Stimulated activated CD4-positive, alpha-beta T cell treated with anti-CD3 and anti-CD28 coated beads, Interleukin-15, amount 100 ng/mL, for 24 hours (primary cell): ENCODE measurements around the gene PUS1.

Experiments
- DNase-seq: peaks from one replicate; pipeline ENCODE4 v3.0.0-alpha.2; 2020

The PUS1 gene

DNA sequence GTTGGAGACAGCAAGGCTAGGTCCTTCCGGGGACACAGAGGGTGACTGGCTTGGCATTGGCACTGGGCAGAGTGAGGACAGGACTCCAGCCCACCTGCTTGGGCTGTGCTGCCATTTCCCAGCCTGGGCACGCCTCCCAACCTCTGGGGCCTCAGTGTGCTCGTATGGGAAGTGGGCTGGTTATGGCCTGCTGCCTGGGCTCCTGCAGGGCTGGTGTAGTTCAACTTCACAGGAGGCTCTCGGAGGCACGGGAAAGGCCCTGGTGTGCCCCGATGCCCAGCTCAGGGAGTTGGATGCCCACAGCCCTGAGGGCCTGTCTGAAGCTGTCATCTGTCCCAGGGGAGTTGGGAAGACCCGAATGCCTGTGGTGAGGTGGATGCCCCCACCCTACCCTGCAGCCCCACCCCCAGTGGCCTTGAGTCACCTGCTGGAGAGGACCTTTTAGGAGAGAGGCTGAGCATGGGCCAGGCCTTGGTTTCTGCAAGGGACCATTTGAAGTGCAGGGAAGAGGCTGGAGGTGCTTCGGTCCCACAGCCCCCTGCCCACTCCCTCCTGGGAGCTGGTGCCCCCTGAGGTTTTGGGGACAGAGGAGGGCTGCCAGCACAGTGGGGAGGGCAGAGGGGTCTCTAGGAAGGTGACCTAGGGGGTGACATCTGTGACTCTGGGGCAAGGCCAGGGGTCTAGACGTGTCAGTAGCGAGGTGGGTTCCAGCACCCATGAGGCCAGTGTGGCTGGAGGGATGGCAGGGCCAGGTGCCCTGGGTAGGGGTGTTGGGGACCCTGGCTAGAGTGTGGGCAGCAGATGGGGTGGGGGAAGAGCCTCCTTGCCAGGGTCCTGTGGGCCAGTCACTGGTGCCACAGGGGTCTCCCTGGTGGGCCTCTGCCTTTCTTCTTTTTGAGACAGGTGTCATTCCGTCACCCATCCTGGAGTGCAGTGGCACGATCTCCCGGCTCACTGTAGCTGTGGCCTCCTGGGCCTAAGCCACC lies 25.5 kb upstream of the PUS1 start:
- DNase-seq, result no peak

DNA sequence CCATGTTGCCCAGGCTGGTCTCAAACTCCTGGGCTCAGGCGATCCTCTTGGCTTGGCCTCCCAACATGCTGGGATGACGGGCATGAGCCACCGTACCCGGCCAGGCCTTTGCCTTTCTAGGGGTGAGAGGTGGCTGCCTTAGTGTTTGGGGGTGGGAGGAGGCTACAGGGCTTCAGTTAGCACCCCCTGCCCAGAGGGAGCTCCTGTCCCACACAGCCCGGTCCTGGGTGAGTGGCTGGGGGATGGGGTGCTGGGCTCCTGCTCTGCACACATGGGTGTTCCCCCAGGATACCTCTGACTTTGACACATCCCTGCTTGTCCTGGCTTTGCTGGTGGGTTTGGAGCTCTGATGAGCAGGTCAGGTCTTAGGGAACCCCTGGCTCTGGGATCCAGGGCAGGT lies 24.7 kb upstream of the PUS1 start:
- DNase-seq, result no peak

DNA sequence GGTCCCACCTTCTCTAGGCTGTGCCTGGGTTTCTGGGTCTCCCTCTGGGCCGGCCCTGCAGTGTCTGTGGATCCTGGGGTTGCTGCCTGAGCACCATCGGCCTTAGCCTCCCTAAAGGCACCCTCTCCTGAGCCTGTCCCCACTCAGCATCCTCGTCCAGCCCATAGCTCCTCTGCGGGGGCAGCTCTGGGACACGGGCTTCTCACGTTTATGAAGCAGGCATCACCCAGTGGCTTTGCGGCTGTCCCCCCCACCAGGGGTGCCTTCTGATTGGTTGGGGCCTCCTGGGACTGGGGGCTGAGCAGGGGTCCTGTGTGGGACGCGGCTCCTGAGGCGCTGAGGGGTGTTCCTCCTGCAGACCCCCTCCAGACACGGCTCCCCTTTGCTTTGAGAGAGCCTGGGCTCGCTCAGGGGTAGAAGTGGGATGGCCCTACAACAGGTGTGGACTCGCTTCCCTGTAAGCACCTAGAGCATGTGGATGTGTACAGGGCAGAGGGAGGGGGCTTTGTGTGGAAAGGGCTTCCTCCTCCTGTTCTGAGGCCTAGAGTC lies 23.9 kb upstream of the PUS1 start:
- no peak for DNase-seq

DNA sequence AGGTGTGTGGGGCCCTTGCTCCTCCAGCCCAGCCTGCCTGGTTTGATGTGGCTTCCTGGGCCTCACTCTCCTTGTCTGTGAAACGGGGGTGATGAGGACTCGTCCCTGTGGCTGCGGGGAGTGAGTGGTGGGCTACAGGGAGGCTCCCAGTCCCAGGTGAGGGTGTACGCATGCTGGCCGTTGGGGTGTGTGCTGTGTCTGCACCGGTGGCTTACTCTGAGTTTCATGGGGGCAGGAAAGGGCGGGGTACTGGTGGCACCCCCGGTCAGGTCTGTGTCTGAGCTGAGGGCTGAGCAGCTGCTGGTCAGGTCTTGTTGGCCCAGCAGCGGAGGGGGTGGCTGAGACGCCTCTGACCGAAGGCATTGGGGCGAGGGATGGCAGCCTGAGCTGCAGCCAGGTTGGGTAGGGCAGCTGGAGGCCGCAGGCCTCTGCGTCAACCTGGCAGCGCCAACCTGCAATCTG lies 23.4 kb upstream of the PUS1 start:
- no peak for DNase-seq

DNA sequence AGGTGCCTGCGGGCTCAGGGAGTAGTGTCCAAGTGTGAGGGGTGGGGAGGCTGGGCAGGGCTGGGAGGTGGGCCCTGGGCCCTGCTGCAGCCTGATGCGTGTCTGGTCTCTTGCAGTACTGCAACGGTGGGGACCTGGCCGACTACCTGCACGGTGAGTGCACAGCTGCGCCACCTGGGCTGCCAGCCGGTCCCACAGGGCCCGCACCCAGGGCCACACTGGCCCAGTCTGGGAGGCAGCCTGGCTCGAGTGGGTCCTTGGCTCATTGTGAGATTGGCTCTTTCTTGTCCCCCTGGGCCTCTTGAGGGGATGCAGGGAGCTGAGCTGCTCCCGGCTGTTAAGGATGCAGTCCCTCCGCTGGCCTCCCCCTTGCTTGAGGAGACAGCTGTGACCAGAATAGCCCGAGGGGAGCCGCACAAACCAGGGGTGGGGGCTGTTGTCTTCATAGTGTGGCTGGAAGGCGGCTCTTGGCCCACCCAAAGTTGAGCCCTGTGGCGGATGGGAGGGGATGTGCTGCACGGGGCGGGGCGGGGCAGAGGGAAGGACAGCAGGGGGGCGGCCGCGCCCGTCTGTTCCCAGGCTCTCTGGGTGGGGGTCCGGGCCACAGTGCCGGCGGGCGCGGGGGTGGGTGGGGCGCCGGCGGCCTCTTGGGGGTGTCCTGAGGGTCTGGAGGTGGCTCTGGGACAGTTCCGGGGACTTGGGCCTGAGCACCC lies 21.5 kb upstream of the PUS1 start:
- DNase-seq, result no peak

DNA sequence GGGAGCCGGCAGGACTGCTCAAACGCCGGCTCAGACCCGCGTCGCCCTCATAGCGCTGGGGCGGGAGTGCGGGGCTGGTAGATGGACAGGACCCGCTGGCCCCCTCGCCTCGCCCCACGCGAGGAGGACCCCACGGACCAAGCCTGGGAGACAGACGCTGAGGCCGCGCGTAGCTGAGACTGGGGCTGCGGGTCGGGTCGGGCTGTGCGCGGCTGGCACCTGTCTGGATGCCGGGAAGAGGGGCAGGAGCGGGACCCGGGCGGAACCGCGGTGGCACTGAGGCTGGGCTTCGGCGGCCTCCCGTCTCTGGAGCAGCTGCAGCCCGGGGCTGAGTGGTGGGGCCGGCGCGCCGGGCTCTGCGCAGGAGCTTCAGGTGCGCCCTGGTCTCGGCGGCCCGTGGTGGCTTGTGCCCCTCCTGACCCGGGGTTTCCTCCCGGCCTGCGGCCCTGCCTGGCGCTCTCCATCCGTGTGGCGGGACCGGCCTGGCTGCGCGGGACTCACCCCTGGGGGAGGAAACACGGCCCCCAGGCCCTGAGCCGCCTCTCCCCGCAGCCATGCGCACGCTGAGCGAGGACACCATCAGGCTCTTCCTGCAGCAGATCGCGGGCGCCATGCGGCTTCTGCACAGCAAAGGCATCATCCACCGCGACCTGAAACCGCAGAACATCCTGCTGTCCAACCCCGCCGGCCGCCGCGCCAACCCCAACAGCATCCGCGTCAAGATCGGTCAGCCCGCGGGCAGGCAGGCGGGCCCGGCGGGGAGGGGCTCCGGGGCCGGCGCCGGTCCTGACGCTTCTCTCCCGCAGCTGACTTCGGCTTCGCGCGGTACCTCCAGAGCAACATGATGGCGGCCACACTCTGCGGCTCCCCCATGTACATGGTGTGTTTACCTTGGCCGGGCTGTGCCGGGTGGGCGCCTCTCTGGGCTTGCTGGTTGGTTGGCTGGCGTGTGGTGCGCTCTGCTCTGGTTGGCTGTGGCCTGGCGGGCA lies 20.7 kb upstream of the PUS1 start:
- no peak for DNase-seq

DNA sequence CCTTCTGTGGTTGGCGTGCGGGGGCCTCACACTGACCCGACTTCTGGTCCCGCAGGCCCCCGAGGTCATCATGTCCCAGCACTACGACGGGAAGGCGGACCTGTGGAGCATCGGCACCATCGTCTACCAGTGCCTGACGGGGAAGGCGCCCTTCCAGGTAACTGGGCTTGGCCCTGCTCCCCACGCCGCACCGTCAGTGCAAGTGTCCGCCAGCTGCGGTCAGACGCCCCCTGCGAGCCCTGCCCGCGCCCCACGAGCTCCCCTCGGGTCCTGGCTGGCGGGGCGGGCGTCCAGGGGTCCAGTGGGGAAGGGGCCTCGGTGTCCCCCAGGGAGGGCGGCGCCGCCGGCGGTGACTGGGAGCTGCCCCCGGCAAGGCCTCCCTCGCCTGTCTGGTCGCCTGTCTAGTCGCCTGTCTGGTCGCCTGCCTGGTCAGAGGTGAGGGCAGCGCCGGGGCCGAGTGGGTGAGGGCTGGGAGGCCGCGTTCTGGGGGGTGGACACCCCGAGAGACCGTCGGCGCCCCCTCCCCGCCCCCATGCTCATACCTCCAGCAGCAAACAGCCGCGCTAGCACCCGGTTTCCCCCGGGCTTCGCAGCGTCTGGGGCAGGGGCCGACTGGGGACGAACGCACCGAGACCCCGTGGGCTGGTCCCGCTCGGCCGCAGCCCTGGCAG lies 19.9 kb upstream of the PUS1 start:
- DNase-seq, result no peak

DNA sequence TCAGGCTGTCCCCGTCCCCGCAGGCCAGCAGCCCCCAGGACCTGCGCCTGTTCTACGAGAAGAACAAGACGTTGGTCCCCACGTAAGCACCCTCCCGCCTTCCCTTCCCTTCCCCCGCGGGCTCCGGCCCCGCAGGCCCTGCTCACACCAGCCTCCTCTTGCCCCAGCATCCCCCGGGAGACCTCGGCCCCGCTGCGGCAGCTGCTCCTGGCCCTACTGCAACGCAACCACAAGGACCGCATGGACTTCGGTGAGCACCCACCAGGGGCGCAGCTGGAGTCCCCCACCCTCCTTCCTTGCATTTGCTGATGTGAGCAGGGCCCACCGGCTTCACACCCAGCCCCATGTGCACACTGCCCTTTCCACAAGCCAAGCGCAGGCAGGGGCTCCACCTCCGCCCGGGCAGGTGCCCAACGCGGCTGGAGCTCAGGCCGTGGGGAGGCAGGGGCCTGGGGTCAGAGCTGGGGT lies 19.3 kb upstream of the PUS1 start:
- no peak for DNase-seq

DNA sequence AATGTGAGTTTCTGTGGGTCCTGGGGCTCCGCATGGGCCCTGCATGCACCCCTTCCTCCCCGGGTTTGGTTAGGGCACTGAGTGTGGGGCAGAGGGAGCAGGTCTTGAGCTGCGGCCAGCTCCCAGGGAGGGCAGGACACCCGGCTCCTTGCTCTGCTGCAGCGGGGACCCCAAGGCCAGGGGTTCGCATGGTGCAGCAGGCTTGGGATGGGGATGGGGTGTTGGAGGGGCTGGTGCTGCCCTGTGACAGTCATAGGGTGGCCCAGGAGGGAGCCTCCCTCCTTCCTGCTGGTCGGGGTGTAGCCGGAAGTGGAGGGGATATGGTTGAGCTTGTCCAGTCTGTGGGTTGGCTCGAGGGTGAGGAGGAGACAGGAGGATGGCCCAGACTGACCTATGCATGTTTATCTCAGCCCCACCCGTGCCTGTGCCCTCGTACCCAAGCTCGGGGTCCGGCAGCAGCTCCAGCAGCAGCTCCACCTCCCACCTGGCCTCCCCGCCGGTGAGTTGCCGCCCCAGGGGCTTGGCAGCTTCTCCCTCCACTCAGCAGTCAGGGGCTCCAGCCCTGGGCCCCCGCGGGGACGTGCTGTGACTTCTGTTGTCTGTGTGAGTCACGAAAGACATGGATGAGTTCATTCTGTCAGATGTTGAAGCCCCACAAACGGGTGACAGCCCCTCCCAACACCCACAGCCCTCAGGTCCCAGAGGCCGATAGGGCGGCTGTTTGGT lies 18.6 kb upstream of the PUS1 start:
- DNase-seq, result no peak

DNA sequence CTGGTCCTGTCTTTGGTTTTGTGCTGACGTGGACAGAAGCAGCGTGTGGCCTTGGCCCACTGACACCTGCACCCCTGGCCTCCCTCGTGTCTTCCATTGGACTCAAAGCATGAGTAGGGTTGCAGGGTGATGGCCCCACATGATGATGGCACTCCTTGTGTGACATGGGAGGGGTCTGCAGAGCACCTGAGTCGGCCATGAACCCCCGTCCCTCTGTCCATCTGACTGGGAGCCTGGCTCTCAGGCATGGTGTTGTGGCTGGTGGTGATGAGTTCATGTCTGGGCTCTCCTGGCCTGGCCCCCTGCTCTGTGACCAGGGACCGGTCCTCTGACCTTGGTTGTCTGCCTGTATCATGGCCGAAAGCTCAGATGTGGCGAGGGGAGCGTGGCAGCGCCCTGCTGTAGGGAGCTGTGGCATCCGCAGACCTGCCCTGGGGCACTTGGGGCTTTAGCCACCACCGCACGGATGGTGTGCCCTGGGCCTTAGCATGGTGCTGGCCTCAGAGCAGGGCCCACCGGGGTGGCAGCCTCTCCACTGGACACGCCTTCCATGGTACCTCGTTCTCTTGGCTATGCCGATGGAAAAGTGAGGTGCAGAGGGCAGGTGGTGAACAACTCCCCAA lies 17.9 kb upstream of the PUS1 start:
- DNase-seq, result no peak

DNA sequence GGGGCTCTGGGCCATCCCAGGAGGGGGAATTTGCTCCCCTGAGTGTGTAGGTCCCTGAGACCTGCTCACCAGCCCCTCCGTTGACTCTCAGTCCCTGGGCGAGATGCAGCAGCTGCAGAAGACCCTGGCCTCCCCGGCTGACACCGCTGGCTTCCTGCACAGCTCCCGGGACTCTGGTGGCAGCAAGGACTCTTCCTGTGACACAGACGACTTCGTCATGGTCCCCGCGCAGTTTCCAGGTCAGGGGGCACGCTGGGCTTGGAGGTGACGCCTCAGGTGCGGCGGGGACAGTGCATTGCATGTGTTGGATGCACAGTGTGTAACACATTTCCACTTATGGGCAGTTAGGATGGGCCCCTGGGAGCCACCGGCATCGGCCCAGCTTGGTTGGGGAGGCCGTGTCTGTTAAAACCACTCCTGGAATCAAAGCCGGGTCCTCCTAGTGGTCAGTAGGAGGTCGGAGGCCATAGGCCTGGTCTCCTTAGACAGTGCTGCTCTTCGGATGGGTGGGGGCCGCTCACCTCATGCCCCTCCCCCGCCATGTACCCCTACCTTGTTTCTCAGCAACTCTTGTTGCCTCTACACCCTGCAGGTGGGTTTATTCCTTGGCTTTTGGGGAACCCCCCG lies 17.1 kb upstream of the PUS1 start:
- DNase-seq, result no peak

DNA sequence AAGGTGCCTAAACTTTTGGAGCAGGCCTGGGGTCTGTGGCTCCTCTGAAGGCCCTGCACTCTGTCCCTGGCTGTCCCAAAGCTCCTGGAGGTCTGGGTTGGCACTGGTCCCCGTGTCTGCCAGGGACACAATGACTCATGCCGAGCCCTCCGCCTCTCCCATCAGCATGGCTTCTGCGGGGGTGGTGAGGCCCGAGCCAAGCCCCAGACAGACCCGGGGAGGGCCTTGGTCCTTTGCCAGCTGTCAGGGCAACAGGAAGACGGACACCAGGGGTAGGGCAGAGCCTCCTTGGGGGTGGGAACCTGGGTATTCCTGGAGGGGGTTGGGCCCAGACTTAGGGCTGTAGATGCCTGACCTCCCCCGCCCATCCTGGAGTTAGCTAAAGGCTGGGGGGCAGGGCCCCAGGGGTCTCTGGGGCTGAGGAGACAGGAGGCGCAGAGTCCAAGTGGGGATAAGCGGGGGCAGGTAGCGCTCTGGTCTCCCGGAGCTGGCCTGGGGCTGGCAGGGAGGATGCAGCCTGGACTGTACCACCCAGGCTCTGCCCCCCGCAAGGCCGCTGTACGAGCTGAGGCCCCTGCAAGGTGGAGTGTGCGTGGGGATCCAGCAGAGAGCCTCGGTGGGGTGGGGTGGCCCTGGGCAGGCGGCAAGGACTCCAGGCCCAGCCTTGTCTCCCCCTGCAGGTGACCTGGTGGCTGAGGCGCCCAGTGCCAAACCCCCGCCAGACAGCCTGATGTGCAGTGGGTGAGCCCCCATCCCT lies 16.4 kb upstream of the PUS1 start:
- DNase-seq, result no peak

DNA sequence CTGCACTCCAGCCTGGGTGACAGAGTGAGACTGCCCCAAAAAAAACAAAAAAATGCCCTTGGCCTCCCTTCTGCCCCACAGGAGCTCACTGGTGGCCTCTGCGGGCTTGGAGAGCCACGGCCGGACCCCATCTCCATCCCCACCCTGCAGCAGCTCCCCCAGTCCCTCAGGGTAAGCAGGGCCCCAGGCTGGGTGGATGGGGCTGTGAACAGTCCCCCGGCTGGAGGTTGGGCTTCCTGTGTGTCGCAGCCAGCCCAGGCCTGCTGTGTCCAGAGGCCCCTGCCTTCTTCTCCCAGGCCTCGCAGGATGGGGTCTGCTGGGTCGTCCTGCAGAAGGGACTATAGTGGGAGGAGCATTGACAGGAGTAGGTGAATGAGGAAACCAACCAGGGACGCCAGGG lies 15.4 kb upstream of the PUS1 start:
- no peak for DNase-seq

DNA sequence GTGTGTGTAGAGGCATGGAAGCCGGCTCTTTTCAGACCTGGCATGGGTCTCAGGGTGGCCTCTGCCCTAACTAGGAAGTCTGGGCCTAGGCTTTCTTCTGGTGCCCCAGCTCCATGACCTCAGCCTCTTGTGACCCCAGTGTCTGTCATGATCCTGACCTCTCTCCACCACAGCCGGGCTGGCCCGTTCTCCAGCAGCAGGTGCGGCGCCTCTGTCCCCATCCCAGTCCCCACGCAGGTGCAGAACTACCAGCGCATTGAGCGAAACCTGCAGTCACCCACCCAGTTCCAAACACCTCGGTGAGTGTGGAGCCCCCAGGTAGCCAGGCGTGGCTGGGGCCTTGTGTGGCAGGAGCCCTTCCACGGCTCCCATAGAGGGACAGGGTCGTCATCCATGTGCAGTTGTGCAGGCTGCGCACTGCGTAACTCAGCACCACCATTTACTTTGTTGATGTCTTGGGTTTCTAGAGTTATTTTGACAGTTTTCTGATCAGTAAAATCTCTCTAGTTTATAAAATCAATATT lies 14.8 kb upstream of the PUS1 start:
- no peak for DNase-seq

DNA sequence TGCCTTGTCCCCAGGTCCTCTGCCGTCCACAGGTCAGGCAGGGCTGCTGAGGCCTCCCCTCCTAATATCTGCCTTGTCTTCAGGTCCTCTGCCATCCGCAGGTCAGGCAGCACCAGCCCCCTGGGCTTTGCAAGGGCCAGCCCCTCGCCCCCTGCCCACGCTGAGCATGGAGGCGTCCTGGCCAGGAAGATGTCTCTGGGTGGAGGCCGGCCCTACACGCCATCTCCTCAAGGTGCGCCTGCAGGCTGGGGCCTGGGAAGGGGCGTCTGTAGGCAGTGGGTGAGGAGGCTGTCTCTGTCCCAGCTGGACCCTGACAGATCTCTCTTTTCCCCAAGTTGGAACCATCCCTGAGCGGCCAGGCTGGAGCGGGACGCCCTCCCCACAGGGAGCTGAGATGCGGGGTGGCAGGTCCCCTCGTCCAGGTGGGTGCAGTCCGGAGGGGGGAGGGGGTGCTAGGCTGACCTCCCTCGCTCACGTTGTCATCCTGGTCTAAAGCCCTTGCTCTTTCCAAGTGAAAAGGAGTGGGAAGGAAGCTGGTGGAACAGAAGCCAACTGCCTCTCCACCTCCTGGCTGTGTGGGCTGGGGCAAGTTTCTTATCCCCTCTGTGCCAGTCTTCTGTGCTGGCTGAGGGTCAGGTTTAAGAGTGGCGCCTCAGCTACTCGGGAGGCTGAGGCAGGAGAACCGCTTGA lies 13.9 kb upstream of the PUS1 start:
- DNase-seq, result no peak

DNA sequence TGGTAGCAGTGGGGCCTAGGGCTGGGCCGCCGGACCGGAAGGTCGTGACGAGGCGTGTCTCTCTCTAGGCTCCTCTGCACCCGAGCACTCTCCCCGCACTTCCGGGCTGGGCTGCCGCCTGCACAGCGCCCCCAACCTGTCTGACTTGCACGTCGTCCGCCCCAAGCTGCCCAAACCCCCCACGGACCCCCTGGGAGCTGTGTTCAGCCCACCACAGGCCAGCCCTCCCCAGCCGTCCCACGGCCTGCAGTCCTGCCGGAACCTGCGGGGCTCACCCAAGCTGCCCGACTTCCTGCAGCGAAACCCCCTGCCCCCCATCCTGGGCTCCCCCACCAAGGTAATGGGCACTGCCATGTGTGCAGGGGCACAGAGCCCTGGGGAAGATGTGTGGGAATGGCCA lies 13.3 kb upstream of the PUS1 start:
- DNase-seq, result no peak

DNA sequence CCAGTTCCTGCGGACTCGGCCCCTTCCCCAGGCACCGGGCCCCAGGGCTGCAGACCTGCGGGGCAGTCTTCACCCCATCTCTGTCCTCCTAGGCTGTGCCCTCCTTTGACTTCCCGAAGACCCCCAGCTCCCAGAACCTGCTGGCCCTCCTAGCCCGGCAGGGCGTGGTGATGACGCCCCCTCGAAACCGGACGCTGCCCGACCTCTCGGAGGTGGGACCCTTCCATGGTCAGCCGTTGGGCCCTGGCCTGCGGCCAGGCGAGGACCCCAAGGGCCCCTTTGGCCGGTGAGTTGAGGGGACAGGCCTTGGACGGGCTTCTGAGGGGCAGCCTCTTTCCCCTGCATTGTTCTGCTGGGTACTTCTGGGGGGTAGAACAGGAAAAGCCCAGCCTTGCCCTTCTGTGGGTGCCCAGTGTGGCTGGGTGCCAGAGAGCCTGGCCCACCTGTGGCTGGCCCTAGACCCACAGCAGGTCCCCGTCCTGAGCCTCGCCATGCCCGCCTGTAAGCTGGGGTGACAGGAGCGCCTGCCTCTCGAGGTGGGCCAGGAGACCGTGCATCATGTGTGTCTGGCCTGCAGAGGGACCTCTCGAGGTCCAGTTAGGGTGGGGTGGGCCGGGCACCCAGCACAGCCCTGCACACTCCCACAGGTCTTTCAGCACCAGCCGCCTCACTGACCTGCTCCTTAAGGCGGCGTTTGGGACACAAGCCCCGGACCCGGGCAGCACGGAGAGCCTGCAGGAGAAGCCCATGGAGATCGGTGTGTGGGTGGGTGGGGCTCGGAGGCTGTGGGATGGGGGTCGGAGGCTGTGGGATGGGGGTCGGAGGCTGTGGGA lies 12.6 kb upstream of the PUS1 start:
- no peak for DNase-seq
